Left cardiac atrium (tissue), 4 donors: ENCODE measurements around the gene COL25A1. TPM values are rescaled to one million over a fixed set of nuclear protein-coding genes. Genes with fewer than 3 reads are reported as not detected.

ENCODE experiments used
- ATAC-seq, 2 donors: fragments of 200-7000 bp; cut with Tn5 transposase; one replicate each; pipeline ENCODE4 v1.9.1; 2020; ENCODE audit warnings: mild to moderate bottlenecking in 2 of 2, moderate library complexity in 2 of 2
- DNase-seq: peaks from one replicate; pipeline ENCODE4 v3.0.0-alpha.2; 2020
- intact Hi-C, 2 donors: fragments of 100-400 bp; cut with DNase I; formaldehyde crosslinking; loops; one replicate each; pipeline versions ENCODE4 v1.14.1 to v1.15.1; 2022 to 2023
- total RNA-seq, 2 donors: library from RNA; stranded (reverse); fragmentation: NEBNext Ultra II Directional; extraction: Animal tissue kit (Norgen Biotek cat#: 25700); gene quantifications; one replicate each; pipeline ENCODE4 v1.2.1, GENCODE V29; 2021
- donor health status: DM: no; HTN: yes; CAD: no.
- donor health status: DM: no; HTN: yes; CAD: no; lungs with severe emphysema.
- donor health status: DM: yes; HTN: yes; CAD: no.
- donor health status: Dilated cardiomyopathy.

COL25A1 gene
- total RNA-seq, 2 donors from 2014 or later = 0.74 to 1.5 TPM

GRCh38 chr4:108917255-108917654 is 385.2 kb downstream of the COL25A1 start:
- intact Hi-C loops = no loop called here

GRCh38 chr4:108916638-108917037 is 385.8 kb downstream of the COL25A1 start:
- DNase-seq = no peak
- ATAC-seq = no peak
- intact Hi-C loops = no loop called here

More at GRCh38 chr4:108917255-108917654, 385.2 kb downstream of the COL25A1 start:
- no peak for DNase-seq
- ATAC-seq = no peak

GRCh38 chr4:108906866-108907367 is 395.5 kb downstream of the COL25A1 start:
- ATAC-seq = no peak
- intact Hi-C loops = no loop called here
- DNase-seq = no peak

- no peak for DNase-seq
- intact Hi-C loops = no loop called here
- no peak for ATAC-seq
These were observed 396.5 kb downstream of the COL25A1 start for GRCh38 chr4:108906006-108906405.

GRCh38 chr4:108903464-108904221 is 398.8 kb downstream of the COL25A1 start:
- no peak for ATAC-seq
- no peak for DNase-seq
- intact Hi-C loops = no loop called here

GRCh38 chr4:108902769-108903168 is 399.7 kb downstream of the COL25A1 start:
- DNase-seq (no peak), ATAC-seq (no peak)
- intact Hi-C loops = no loop called here

- no peak for ATAC-seq
- intact Hi-C loops = no loop called here
- no peak for DNase-seq
These were observed 401.2 kb downstream of the COL25A1 start for GRCh38 chr4:108901291-108901690.

GRCh38 chr4:108900018-108900580 is 402.4 kb downstream of the COL25A1 start:
- ATAC-seq (no peak), DNase-seq (no peak)
- intact Hi-C loops = no loop called here

GRCh38 chr4:108893468-108893867 is 409.0 kb downstream of the COL25A1 start:
- DNase-seq (no peak), ATAC-seq (no peak)
- intact Hi-C loops = no loop called here

- no peak for ATAC-seq
- intact Hi-C loops = no loop called here
- no peak for DNase-seq
These were observed 410.4 kb downstream of the COL25A1 start for GRCh38 chr4:108891896-108892590.

GRCh38 chr4:108890484-108890881 is 412.0 kb downstream of the COL25A1 start:
- ATAC-seq (no peak), DNase-seq (no peak)
- intact Hi-C loops = no loop called here

GRCh38 chr4:108889696-108890483 is 412.6 kb downstream of the COL25A1 start:
- no peak for ATAC-seq
- intact Hi-C loops = no loop called here
- no peak for DNase-seq

GRCh38 chr4:108888769-108889168 is 413.7 kb downstream of the COL25A1 start:
- DNase-seq (no peak), ATAC-seq (no peak)
- intact Hi-C loops = no loop called here

- ATAC-seq (no peak), DNase-seq (no peak)
- intact Hi-C loops = no loop called here
These were observed 415.4 kb downstream of the COL25A1 start for GRCh38 chr4:108887034-108887433.

GRCh38 chr4:108885211-108885610 is 417.2 kb downstream of the COL25A1 start:
- intact Hi-C loops = no loop called here
- DNase-seq (no peak), ATAC-seq (no peak)

GRCh38 chr4:108884596-108884995 is 417.9 kb downstream of the COL25A1 start:
- ATAC-seq (no peak), DNase-seq (no peak)
- intact Hi-C loops = no loop called here

- ATAC-seq = no peak
- no peak for DNase-seq
- intact Hi-C loops = no loop called here
These were observed 420.5 kb downstream of the COL25A1 start for GRCh38 chr4:108881986-108882385.

- ATAC-seq = no peak
These were observed 421.3 kb downstream of the COL25A1 start for GRCh38 chr4:108881190-108881589.

GRCh38 chr4:108878806-108879205 is 423.7 kb downstream of the COL25A1 start:
- ATAC-seq (no peak), DNase-seq (no peak)
- intact Hi-C loops = no loop called here

More at GRCh38 chr4:108881190-108881589, 421.3 kb downstream of the COL25A1 start:
- no peak for DNase-seq
- intact Hi-C loops = no loop called here
